GM19467 (cell line): Measurements from ENCODE around the gene DHRS12.

Source experiments
- ATAC-seq: cut with Tn5 transposase; IDR thresholded peaks from one replicate; pipeline ENCODE4 v1.9.1; 2021; ENCODE audit warnings: mild to moderate bottlenecking, moderate library complexity; ENCODE audit not compliant: unreplicated experiment

The DHRS12 gene

DNA sequence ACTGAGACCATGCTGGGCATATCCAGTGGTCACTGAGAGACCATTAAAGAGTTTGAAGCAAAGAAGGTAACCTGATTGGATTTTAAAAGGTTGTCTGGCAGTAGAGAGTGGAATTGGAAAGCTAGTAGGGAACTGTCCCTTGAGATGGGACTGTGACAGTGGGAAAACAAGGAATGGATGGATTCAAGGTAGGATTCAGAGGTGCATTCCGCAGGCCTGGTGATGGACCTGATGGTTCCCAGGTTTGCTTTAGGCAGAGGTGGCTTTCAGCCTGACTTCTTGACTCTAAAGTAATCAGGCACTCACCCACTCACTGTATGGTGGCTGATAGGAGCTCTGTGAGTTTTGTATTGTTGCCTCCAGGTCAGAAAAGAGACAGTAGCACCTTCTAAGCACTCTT lies 73.0 kb downstream of the DHRS12 start:
- no peak for ATAC-seq

DNA sequence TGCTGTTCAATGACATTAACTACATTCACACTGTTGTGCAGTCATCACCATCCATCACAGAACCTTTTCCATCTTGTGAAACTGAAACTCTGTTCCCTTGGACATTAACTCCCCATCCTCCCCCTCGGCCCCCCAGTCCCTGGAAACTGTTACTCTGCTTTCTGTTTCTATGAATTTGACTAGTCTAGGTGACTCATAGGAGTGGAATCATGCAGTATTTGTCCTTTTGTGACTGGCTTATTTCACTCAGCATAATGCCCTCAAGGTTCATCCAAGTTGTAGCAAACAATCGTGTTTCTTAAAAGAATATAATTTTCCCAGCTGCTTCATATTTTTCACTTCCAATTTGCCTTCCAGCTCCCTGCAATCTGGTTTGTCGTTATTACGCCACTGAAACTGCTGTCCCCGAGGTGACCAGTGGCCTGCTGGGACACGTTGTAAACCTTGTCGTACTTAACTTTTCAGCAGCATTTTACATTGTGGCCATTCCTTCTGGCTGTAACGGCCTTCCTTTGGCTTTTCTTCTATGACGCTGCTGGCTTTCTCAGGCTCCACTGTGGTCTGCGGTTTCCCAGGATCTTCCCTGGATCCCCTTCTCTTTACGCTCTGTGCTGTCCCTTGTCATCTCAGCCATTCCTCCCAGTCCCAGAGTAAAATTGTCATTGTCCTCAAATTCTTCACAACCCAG lies 74.0 kb downstream of the DHRS12 start:
- no peak for ATAC-seq

DNA sequence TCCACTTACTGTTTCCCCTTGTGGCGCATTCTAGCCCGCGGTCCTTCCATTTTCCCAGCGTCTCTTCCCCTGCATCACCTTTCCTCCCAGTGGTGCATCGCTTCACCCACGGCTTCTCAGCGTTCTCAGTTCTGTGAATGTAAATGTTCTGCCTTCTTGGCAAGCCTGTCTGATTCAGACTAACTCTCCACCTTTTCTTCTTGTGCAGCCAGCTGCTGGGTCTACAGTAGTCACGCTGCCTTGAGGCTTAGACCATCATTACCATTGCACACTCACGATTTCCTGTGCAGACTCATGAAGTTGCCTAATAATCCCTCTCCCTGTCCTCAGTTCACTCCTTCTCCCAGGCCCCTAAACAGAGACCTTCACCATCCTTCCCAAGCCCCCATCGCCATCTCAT lies 75.0 kb downstream of the DHRS12 start:
- ATAC-seq = no peak

DNA sequence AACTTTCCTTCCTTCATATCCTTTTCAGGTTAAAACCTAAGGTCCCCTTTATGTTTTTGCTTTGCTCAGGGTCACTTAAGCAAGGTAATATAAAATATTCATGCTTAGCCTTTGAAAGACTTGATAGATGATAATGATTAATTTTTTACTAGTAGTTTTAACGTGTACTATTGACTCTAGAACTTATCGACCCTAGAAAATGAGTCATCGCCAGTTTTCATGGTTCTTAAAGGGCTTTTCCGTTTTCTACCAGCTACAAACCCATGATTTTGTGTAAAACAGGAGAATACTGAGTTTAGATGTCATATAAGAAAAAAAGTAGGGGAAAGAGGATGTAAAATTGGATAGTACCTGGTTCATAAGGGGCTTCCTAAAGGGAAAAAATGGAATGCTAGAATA lies 75.7 kb downstream of the DHRS12 start:
- no peak for ATAC-seq

DNA sequence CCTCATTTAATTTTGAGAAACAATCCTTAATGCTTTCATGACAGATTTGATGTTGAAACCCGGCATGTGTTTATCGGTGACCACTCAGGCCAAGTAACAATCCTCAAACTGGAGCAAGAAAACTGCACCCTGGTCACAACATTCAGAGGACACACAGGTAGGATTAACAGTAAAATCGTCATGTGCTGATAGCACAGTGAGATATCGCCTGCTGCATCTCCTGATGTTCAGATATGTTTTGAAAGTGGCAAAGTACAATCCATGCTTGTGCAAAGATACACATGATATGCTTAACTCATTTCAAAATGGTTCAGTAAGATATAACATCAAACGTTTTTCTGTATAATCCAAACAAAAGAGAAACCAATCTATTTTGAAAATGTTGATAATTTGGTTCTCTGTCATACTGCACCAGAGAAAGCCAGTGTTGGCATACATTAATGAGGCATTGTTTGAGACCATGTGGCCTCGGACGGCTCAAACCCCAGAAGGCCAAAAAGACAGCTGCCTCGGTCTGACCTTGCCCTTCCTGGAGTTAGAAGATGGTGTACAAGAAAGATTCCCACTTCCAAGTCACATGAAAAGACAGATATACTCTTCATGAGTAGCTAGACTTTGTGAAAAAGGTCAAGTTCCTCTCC lies 76.2 kb downstream of the DHRS12 start:
- no peak for ATAC-seq

DNA sequence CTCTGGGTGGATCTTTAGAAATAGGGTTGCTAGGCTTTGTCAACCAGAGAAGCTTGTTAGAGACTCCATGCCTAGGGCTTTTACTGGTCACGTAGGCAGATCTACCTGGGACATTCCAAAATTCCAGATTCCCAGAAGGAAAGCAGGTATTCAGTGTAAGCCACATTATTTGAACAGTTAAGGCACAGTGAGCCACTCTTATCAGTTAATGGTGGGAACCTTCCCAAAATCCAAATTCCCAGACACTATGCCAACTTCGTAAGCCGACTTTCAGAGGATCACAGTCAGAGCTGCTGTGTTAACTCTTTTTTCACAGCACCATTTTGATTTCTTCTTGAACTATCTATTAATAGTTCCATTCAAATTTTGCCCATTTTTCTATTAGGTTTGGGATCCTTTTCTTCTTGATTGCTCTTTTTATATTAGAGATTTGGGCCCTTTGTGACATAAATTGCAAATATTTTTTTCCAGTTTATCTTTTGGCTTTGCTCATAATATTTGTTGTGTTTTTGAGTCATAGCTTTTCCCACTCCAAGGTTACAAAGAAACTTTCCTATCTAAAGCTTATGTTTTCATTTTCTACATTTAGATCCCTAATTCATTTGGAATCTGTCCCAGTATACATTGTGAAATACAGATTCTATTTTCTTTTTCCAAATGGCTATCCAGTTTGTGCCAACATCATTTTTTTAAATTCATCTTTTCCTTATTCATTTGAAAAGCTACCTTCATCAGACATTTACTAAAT lies 77.3 kb downstream of the DHRS12 start:
- no peak for ATAC-seq

DNA sequence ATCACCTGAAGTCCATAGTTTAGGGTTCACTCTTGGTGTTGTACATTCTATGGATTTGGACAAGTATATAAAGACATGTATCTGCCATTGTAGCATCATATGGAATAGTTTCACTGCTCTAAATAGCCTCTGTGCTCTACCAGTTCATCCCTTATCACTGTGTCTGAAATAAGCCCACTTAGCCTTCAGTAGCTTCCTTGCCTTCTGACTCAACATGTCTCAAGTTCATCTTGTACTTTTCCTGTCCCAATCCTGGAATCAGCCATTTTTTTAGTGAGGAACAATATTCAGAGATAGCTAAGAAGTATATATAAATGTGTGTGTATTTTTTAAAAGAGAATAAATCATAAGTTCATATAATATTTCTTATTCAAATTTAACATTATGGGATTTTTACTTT lies 79.2 kb downstream of the DHRS12 start:
- no peak for ATAC-seq

DNA sequence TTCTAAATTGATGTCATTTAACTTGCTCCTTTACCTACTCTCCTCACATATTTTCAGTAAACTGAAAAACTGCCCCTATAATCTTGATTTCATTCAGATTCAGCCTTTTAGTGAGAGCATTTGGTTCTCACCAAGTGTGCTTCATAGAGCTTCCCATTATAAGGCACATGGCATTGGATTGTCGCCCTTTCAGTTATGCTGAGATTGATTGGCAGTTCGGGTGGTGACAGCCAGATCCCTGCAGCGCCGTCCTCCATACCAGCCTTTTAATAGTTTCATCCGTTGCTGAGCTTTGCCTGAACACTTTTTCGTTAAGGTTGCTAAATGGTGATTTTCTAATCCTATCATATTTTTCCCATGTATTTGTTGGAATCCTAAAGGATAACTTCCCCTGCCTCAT lies 80.4 kb downstream of the DHRS12 start:
- ATAC-seq = no peak

DNA sequence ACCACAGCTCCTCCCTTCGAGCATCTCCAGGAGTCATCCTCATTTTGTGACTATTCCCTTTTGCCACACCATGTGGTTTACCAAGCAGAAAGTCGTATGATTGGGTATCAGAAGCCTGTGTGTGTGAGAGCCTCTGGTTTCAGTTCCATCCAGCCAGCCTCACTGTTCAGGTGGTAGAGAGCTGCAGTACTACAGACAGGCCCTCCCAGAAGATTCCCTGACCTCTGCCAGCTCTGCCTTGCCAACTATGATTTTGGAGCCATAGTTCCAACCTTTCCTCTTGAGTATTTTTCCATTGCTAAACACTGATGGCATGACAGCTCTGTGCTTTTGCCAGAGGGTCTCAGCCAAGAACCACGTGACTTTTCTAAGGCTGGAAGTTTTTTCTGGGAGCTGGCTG lies 82.5 kb downstream of the DHRS12 start:
- ATAC-seq = no peak

DNA sequence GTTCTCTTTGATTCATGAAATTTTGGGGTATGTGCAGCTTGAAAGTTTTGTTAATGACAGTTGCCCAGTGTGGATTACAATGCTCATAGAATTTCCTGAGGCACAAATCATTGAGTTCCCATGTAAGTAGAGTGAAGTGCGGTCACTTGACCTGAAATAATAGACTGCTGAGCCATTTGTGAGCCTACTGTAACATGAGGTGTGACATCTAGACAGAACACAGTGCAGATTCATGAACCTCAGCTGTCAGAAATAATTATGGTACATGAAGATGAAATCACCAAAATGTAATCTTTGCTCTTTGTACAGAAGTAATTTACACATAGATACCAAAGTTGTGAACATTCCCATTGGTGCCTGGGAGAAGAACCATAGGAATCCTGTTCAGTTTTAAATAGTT lies 84.6 kb downstream of the DHRS12 start:
- no peak for ATAC-seq
